GM21528 (cell line): ENCODE measurements around the gene TECTA.
"Not testable (repeated sequence)": the region's sequence is repeated elsewhere in the genome, so short reads cannot be mapped to it uniquely, and the experiment has no call there.

Experiments
- ATAC-seq: cut with Tn5 transposase; IDR thresholded peaks from one replicate; pipeline ENCODE4 v1.9.1; 2021; ENCODE audit warnings: mild to moderate bottlenecking, moderate library complexity; ENCODE audit not compliant: unreplicated experiment, low FRiP score

The TECTA gene

DNA sequence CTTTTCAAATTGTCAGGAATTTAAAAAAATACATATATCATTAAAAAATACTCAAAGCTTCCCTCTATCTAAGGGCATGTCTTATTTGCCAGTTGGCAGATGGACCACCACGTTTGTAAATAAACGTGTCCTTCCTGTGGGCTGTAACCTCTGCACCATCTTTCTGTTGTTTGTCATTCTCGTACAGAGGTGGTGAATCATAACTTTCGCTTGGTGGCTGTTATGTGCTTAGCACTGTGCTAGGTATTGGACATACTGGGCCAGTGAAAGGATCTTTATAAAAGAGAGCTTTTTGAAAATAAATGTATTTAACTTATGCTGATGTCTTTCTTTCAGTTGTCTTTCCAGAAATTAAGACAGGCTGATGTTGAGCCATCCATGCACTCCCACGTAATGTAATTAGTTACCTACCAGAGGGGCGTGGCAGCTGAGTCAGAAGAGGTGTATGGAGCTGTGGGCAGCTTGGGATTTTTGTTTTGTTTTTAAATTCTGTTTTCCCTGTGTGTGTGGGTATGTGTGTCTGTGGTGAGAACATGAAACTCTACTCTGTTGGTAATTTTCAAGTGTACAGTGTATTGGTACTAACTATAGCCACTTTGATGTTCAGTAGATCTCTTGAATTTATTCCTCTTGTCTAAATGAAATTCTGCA lies 62.7 kb downstream of the TECTA start:
- no peak for ATAC-seq

DNA sequence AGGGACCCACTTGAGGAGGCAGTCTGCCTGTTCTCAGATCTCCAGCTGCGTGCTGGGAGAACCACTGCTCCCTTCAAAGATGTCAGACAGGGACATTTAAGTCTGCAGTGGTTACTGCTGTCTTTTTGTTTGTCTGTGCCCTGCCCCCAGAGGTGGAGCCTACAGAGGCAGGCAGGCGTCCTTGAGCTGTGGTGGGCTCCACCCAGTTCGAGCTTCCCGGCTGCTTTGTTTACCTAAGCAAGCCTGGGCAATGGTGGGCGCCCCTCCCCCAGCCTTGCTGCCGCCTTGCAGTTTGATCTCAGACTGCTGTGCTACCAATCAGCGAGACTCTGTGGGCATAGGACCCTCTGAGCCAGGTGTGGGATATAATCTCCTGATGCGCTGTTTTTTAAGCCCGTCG lies 76.6 kb downstream of the TECTA start:
- ATAC-seq = not testable (repeated sequence)

DNA sequence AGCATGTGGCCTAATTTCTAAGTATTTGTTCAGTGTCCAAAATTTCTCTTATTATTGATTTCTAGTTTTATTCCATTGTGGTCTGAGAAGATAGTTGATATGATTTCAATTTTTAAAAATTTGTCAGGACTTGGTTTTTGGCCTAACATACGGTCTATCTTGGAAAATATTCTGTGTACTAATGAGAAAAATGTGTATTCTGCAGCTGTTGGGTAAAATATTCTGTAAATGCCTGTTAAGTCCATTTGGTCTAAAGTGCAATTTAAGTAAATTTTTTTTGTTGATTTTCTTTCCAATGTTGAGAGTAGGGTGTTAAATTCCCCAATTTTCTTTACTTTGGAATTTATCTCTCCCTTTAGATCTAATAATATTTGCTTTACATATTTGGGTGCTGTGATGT lies 78.3 kb downstream of the TECTA start:
- ATAC-seq = no peak

DNA sequence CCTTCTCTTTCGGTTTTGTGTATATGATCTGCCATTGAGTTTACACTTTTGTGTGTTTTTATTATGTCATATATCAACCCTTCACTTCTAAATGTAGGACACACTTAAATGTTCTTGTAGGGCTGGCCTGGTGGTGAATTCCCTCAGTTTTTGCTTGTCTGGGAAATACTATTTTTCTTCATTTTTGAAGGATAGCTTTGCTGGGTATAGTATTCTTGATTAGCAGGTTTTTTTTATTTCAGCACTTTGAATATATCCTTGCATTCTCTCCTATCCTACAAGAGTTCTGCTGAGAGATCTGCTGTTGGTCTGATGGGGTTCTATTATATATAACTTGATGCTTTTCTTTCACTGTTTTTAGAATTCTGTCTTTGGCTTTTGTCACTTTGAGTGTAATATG lies 79.1 kb downstream of the TECTA start:
- no peak for ATAC-seq

DNA sequence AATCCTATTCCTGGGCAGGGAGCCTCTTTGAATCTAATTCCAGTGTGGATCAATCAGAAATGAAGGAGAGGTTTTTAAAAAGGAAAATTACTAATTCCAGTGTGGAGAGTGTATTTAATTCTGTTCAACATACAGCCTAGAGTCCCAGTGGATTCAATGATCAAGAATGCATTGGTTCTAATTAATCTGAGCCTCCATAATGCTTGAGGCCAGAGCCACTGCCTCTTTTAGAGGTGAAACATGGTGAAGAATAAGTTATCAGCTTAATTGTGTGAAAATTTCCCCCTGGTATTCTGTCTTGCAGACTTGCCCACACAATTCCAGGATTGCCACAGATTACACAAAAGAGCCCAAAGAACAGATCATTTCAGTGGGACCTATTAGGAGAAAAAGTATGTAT lies 87.7 kb downstream of the TECTA start:
- ATAC-seq = no peak

DNA sequence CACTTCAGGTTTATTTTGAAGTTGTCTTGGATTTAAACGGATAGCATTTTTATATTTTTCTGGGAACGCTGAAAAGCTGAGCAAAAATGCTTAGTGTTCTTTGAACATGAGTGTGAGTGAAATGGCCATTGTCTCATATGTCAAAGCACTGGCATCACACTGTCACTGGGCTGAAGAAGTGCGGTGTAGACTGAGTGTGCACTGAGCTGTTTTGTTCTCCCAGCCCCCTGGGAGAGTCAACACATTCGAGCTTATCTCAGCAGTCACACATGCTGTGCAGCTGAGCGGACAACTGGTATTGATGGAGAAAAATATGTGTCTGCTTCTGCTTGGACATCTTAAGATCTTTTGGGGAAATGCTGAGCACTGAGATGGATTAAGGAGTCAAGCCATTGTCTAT lies 90.8 kb downstream of the TECTA start:
- no peak for ATAC-seq

DNA sequence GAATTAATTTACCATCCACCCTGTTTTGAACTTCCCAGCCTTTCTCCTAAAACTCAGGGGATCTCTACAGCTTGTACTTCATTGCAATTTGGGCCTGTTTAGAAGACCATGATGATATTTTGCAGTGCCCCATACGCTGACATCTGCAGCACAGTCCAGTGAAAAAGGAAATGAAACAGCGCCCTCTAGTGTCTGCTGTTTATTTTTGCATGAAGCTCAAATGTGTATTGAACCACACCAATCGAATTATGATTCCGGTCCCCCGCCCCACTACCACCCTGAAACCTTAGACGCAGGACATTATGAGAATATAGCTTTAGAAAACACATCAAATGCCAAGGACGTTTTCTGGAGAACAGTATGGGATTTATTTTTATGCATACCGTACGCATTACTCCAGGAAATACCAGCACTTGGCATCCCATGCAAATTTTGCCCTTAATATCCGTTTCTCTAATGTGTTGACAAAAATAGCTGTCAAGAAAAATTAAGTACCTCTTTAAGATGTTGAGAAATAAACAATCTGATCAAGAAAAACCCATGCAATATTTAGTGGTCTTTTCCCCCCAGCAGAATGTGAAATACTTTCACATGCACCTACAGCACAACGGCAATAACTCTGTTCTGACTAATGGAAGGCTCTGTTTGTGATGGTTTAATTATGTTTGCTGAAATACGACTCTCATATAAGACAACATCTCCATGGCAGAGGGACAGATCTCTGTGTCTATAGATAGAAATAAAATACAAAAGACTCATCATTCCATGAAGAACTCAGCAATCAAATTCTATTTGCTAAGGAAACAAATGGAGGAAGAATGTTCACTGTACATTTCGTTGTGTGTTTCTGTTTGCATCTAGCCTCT lies 93.9 kb downstream of the TECTA start:
- ATAC-seq = no peak

DNA sequence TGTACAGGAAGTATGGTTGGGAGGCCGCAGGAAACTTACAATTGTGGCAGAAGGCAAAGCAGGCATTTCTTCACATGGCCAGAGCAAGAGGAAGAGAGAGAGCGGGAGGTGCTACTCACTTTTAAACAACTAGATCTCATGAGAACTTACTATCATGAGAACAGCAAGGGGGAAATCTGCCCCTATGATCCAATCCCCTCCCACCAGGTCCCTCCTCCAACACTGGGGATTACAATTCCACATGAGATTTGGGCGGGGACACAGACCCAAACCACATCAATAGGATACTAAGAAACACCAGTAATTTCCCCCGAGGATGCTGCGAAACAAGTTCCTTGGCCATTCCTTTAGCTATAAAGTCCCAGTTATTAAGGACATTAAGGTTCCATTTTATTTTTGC lies 97.4 kb downstream of the TECTA start:
- no peak for ATAC-seq

DNA sequence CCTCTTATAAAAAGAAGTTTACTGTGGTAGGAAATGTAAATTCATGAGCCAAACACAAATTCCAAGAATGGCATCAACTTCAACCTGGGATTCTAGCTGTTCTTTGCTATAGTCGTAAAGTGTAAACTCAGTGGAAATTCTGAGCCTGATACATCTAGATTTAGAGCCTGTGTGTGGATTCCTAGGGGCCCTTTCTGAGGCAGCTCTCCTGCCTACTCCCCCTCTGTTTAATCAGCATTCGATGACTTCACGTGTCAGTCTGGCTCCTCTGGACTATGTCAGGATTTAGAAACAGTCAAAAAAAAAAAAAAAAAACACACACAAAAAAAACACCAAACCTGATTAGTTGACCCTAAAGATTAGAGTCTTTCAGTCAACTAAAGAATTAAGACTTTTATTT lies 98.5 kb downstream of the TECTA start:
- ATAC-seq = no peak

DNA sequence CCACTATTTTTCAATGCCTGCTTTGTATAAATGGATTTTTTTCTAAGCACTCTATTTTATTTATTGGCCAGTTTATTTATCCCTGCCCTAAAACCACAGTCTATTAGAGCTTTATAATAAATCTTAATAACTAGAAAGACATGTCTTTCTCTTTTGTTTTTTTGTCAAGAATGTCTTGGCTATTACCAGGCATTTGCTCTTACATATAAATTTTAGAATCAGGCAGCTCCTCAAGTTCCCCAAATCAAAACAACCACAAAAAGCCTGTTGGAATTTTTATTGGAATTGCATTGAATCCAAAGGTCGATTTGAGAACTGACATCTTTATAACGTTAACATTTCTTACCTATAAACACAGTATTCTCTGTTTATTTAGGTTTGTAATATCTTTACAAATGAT lies 105.8 kb downstream of the TECTA start:
- no peak for ATAC-seq

DNA sequence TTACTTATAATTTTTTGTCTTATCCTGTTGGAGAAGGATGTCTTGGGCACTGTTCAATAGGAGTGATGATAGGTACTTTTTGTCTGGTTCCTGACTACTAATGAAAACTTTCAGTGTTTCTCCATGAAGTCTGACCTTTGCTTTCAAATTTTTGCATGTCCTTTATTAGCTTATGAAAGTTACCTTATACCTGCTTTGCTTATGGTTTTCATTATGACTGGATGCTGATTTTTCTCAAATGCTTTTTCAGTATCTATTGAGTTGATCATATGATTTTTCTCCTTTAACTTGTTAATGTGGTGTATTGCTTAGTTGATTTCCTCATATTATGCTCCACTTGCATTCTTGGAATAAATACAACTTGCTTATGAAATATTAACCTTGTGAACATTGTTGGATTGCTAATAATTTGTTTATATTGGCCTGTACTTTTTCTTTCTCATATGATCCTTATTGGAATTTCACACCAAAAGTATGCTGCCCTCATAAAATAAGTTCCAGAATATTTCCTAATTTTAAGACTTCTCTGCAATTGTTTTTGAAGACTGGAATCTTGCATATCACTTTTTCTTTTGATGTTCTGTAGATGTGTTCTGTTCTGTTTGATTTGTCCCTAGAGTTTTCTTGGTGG lies 106.6 kb downstream of the TECTA start:
- no peak for ATAC-seq

DNA sequence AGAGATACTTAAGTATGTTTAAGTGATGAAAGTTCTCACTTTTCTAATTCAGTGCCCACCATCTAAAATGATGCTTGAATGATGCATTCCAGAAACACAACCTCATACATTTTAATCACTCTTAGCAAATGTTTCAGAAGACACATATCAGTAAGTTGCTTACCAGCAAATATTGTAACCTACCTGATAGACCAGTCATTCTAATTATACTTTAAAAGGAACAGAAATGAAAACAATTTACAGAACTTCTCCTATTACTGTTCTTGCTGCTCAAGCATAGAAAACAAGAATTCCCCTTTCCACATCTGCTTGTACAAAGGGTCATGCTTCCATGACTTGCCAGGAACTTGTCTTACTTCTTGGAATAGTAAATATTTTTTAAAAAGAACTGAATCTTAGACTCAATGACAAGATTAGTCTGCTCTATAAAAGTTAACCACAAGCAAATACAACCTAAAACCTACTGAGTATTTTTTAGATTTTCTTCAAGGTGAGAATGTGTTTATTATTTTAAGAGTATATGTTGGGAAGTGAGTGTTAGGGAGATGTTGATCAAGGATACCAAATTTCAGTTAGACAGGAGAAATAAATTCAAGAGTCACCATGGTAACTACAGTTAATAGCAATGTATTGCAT lies 109.5 kb downstream of the TECTA start:
- ATAC-seq = no peak

DNA sequence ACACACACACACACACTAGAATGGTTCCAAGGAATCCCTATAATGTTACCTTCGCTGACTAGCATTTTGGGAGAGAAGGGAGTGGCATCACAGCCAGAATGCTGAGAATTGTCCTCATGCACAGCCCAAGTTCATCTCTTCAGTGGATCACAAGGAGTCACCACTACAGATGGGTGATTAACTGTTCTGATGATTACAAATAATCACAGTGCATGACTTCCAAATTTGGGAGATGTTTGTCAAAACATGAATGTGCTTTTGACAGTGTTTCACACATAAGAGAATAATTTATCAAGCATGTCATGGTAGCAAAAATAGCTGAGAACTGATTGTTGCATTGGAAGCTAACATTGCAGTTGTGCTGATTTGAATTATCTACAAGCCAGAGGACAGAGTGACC lies 110.6 kb downstream of the TECTA start:
- no peak for ATAC-seq

DNA sequence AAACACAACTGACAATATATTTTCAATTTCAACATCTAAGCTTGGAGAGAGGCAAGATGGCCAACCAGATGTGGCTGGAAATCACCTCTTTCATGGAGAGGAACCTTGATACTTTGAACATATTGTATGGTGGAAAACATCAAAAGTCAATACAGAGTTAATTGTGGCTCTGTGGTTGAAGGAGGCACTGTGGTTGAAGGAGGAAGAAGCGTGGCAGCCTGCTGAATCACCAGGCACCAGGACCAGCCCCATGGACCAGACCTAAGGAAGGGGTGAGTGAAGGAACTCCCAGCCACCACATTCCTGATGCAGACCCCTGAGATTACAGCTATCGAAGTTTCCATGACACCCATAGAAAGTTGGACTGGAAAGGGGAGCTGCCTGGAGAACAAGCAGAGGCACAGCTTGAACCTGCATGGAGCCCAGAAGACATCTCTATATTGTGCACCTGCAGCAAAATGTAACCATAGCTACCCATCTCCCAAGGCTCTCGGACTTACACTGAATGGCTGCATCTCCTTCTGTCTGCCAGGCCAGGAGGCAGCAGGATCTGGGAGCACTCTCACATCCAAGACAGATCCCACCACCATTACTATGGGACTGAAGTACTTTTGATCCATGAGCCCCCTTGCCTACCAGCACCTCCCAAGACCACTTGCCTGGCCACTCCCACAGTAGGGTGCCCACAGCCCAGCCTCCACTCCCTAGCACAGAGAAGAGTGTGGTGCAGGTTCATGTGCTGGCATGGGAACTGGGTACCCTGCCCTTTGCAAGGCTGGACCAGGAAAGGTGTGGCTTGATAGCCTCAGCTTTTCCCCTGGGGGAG lies 111.7 kb downstream of the TECTA start:
- no peak for ATAC-seq

DNA sequence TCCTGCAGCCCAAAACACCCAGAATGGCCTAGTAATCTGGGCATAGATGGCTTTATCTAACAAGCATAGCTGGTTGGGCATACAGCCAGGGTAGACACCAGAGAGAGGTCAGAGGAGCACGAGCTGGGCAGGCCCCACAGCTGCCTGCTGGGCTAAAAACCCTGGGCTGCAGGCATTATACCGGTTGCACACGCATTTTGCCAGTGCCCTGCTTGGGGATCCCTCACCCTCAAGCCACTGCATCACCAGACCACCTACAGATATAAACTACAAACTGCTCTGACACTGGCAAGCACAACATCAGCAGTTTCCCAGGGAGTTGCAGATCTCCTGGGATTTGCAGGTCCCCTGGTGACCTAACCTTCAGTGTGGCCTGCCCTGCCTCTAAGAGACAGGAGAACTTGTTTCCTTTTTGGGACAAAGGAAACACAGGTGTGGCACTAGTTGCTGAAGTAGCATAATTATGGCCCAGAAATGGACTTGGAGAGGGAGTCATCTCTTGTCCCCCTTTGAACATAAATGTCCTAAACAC lies 112.4 kb downstream of the TECTA start:
- no peak for ATAC-seq

DNA sequence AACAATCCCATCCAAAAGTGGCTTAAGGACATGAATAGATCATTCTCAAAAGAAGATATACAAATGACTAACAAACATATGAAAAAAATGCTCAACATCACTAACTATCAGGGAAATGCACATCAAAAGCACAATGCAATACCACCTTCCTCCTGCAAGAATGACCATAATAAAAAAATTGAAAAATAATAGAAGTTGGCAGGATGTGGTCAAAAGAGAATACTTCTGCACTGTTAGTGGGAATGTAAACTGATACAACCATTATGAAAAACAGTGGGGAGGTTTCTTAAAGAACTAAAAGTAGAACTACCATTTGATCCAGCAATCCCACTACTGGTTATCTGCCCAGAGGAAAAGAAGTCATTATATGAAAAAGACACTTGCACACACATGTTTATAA lies 113.8 kb downstream of the TECTA start:
- ATAC-seq = no peak

DNA sequence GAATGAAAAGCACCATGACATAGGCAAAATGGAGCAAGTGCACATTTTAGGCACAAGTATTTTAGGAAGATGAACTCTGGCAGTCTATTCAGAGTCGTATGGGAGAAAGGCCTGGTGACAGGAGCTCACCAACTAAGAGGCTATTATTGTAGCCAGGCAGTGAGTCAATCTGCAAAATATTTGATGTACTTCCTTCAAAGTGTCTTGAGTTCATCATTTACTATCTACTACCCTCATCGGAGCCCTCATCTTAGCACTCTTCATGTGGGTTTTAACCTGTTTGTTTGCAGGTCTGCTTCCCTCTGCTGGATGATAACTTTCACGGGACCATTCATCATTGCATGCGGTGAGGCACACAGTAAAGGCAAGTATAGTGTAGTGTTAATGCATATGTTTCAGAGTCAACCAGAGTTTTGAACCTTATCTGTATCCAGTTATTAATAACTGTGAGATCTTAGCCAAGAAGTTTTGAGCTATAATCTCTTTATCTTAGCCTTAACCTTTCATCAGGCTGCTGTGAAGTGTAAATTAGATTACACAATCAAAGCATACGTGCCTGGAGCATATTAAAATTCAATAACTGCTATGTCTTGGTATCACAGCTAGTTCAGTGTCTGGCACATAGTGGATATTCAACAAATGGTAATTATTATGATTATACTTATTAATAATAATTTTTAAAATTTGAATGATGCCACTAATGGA lies 120.6 kb downstream of the TECTA start:
- no peak for ATAC-seq

DNA sequence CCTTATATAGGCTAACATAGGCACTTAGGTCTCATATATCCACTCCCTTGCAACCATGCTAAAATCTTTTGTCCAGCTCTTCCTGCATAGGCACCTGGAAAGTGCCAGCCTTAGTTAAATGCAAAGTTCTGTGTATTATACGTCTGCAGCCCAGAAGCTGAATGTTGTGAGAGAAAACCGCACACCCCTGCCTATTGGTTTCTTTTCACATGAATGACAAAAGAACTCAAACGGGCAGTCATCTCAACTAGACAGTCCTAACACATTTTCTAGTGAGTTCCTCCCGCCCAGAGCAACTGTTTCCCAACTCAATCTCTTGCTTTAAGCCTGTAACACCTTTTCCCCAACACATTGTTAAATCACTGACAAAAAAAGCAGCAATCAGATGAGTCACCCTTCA lies 122.1 kb downstream of the TECTA start:
- ATAC-seq = no peak

DNA sequence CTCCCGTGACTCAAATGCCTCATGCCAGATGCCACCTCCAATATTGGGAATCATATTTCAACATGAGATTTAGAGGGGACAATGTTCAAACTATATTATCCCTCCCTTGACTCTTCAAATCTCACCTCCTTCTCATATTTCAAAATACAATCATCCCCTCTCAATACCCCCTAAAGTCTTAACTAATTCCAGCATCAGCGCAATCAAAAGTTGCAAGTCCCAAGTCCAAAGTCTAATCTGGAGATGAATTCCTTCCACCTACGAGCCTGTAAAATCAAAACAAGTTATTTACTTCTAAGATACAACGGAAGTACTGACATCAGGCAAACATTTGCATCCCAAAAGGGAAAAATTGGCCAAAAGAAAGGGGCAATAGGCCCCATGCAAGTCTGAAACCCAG lies 124.3 kb downstream of the TECTA start:
- ATAC-seq = no peak
